Measurements from ENCODE around the gene PPL.

- TF ChIP-seq RCOR2 (CRISPR knock-in tag; IDR thresholded peaks at IDR 0.05) (no peak), IRF1 (CRISPR knock-in tag; IDR thresholded peaks at IDR 0.05; ENCODE audit: low read depth) (no peak), MTA3 (CRISPR knock-in tag; IDR thresholded peaks at IDR 0.05) (no peak), TCF7 (IDR thresholded peaks at IDR 0.05; ENCODE audit: low read depth) (no peak), ASH2L (IDR thresholded peaks at IDR 0.05; ENCODE audit: insufficient read length, low read depth, low read length) (no peak), ZNF160 (CRISPR knock-in tag; IDR thresholded peaks at IDR 0.05) (no peak), ELF4 (CRISPR knock-in tag; IDR thresholded peaks at IDR 0.05; ENCODE audit: borderline replicate concordance) (no peak), CTCF (CRISPR knock-in tag; IDR thresholded peaks at IDR 0.05) (no peak), TBL1XR1 (IDR thresholded peaks at IDR 0.05; ENCODE audit: borderline replicate concordance, low read length, partially characterized antibody) (no peak), POLR2AphosphoS5 (IDR thresholded peaks at IDR 0.05; ENCODE audit: low read depth, low read length) (no peak), EP300 (IDR thresholded peaks at IDR 0.05; ENCODE audit: low read depth in 2 of 2, low read length in 2 of 2) (no peak), EP300 (CRISPR knock-in tag; IDR thresholded peaks at IDR 0.05; ENCODE audit: borderline replicate concordance) (no peak), CREB1 (IDR thresholded peaks at IDR 0.05) (no peak), CREB1 (CRISPR knock-in tag; IDR thresholded peaks at IDR 0.05) (no peak)
Measured at GRCh38 chr16:4981473-4981872, 44.5 kb upstream of the PPL start.

All from HepG2 (cell line).